Small intestine (tissue), 7 donors: ENCODE results near the gene LTO1. TPM values are rescaled to one million over a fixed set of nuclear protein-coding genes. Genes with fewer than 3 reads are reported as not detected.

Experiments
- DNase-seq, 2 donors: peaks; one replicate each; pipeline versions ENCODE4 v3.0.0 to v3.0.0-alpha.2; 2013
- FAIRE-seq: peaks from 2 replicates; lab custom pipeline; 2012; peaks lifted over from hg19 to GRCh38; lab: Jason Lieb, UNC
- H3K27ac ChIP-seq, 3 donors: one replicate each; pipeline ENCODE4 v1.5.1; 2013; ENCODE audit warnings: low read length in 2 of 3, mild to moderate bottlenecking in 2 of 3, control low read depth in 1 of 3, inconsistent platforms in 1 of 3, low read depth in 1 of 3, moderate library complexity in 1 of 3
- H3K27me3 ChIP-seq, 3 donors: one replicate each; pipeline ENCODE4 v1.6.1; 2013; ENCODE audit warnings: low read length in 3 of 3, inconsistent platforms in 1 of 3; ENCODE audit not compliant: control insufficient read depth in 3 of 3, insufficient read depth in 3 of 3
- H3K36me3 ChIP-seq, 3 donors: one replicate each; pipeline ENCODE4 v1.6.1; 2013; ENCODE audit warnings: low read length in 3 of 3, inconsistent platforms in 1 of 3, low read depth in 1 of 3, mild to moderate bottlenecking in 1 of 3, moderate library complexity in 1 of 3; ENCODE audit not compliant: control insufficient read depth in 3 of 3, insufficient read depth in 2 of 3
- H3K4me1 ChIP-seq, 3 donors: one replicate each; pipeline ENCODE4 v1.6.1; 2013; ENCODE audit warnings: low read length in 2 of 3, inconsistent platforms in 1 of 3, low read depth in 1 of 3, mild to moderate bottlenecking in 1 of 3, moderate library complexity in 1 of 3; ENCODE audit not compliant: control insufficient read depth in 3 of 3, insufficient read depth in 2 of 3
- H3K4me3 ChIP-seq, 3 donors: one replicate each; pipeline ENCODE4 v1.5.1; 2013; ENCODE audit warnings: low read length in 3 of 3, control low read depth in 1 of 3, inconsistent platforms in 1 of 3, low read depth in 1 of 3, mild to moderate bottlenecking in 1 of 3, moderate library complexity in 1 of 3
- H3K9me3 ChIP-seq, 2 donors: one replicate each; pipeline ENCODE4 v1.6.1; 2013; ENCODE audit warnings: low read depth in 1 of 2, low read length in 1 of 2; ENCODE audit not compliant: control insufficient read depth in 2 of 2, insufficient read depth in 1 of 2
- WGBS, 3 donors: extraction: QIAGEN DNeasy Blood & Tissue Kit; methylation state at CpG; one replicate each; pipeline ENCODE4 v1.1.7; 2013; 5-methylcytosine and 5-hydroxymethylcytosine counted together
- polyA plus RNA-seq, 4 donors: library from polyadenylated mRNA; stranded (reverse) in 3 of 4; unstranded in 1 of 4; fragments of 200-250 nt in 3 of 4; fragments of 120-200 nt in 1 of 4; gene quantifications; one replicate each; pipeline versions ENCODE4 v1.2.1 to v1.2.3, GENCODE V29; 2013
- donor health status: healthy with polysubstance abuse.
- donor health status: control.
- donor health status: control.
- donor health status: Bipolar disorder and iron deficiency.
- donor health status: healthy.

LTO1 gene
- polyA plus RNA-seq, 4 donors: 14.6 to 21.1 (median 17.7) TPM

- Histone ChIP-seq H3K27ac (no peak overlapping the region), H3K27me3 (no peaks in the 10 kb centered on the region), H3K4me1 (peaks cover 0 to 11% (median 0%) of the 10 kb centered on the region in 3 donors), H3K36me3 (no peaks in the 10 kb centered on the region), H3K9me3 (peaks cover 0 to 4% of the 10 kb centered on the region in 2 donors), H3K4me3 (no peak overlapping the region)
- DNase-seq (no peak), FAIRE-seq (no peak)
- 82 to 90% (median 89%) methylated on average over 4 of the region's 4 CpGs for whole genome bisulfite sequencing, 3 donors
These were observed 57.9 kb downstream of the LTO1 start for GRCh38 chr11:69617220-69617619.

Other genes with a start within 250 kb of the LTO1 start
- gene LINC01488, start 193.7 kb downstream of the LTO1 start, polyA plus RNA-seq: under 1 TPM in 1 of 4 donors, not detected in 3; 0.03 TPM
- 10 to 100 TPM in 2 of 4 donors, 1 to 10 TPM in 2; 6.2 to 53.8 (median 15.6) TPM for gene CCND1, start 34.2 kb downstream of the LTO1 start, polyA plus RNA-seq
- 1 to 10 TPM in 1 of 4 donors, under 1 TPM in 1, not detected in 2; 0.37 to 1.7 TPM for gene FGF19, start 28.7 kb upstream of the LTO1 start, polyA plus RNA-seq
- under 1 TPM in 2 of 4 donors, not detected in 2; 0.01 to 0.03 TPM for gene FGF4, start 100.0 kb upstream of the LTO1 start, polyA plus RNA-seq
- gene FGF3, start 144.1 kb upstream of the LTO1 start, polyA plus RNA-seq: not detected